Mammary epithelial cell (primary cell): ENCODE data around the gene CORO2B.

Source experiments
- CTCF ChIP-seq, 2 donors: IDR thresholded peaks in 1 of 2; conservative IDR thresholded peaks in 1 of 2; 2 replicates each; pipeline ENCODE4 v1.5.1; 2011 to 2012; ENCODE audit warnings: inconsistent platforms in 2 of 2, low read length in 2 of 2, mild to moderate bottlenecking in 2 of 2, control low read depth in 1 of 2, low read depth in 1 of 2; ENCODE audit not compliant: insufficient read depth in 1 of 2; ENCODE audit errors: extremely low read depth in 1 of 2
- EZH2 ChIP-seq: IDR thresholded peaks from 2 replicates; pipeline ENCODE4 v1.6.1; 2012; ENCODE audit warnings: low read length, inconsistent platforms, borderline replicate concordance

GRCh38 chr15:68557469-68558317 lies 21.1 kb upstream of the CORO2B start:
- TF ChIP-seq CTCF (conservative IDR thresholded peaks at IDR 0.05 in 1 of 2, IDR thresholded peaks at IDR 0.05 in 1 of 2; ENCODE audit: extremely low read depth in 1 of 2, insufficient read depth in 1 of 2, low read depth in 1 of 2, low read length in 2 of 2) (no peak), EZH2 (no peak)
